ENCODE data around the gene PRM3.

The PRM3 gene

GRCh38 chr16:11258553-11259492 is 14.6 kb downstream of the PRM3 start:
- DNase-seq, result peak; percentile 44

- DNase-seq, result peak; percentile 68
Observed at GRCh38 chr16:11257131-11257938, 16.1 kb downstream of the PRM3 start.

GRCh38 chr16:11256661-11257130 is 16.7 kb downstream of the PRM3 start:
- DNase-seq, result peak; percentile 48

- peak; percentile 87 for DNase-seq
Observed at GRCh38 chr16:11255737-11256660, 17.4 kb downstream of the PRM3 start, which contains the start of gene SOCS1. TSS of gene SOCS1 (minus strand) at chr16:11256204. CDS start at chr16:11255478, 726 bp downstream.

- peak; percentile 59 for DNase-seq
Observed at GRCh38 chr16:11254913-11255736, 18.3 kb downstream of the PRM3 start.

GRCh38 chr16:11253995-11254912 is 19.2 kb downstream of the PRM3 start:
- no peak for DNase-seq

GRCh38 chr16:11253009-11253994 is 20.1 kb downstream of the PRM3 start:
- DNase-seq, result peak; percentile 53

GRCh38 chr16:11252482-11252931 is 20.9 kb downstream of the PRM3 start:
- DNase-seq, result no peak

- DNase-seq, result peak; percentile 87
Observed at GRCh38 chr16:11251525-11252481, 21.6 kb downstream of the PRM3 start.

GRCh38 chr16:11250786-11251524 is 22.5 kb downstream of the PRM3 start:
- DNase-seq, result no peak

- no peak for DNase-seq
Observed at GRCh38 chr16:11250091-11250785, 23.2 kb downstream of the PRM3 start.

GRCh38 chr16:11249233-11250061 is 24.0 kb downstream of the PRM3 start:
- DNase-seq, result no peak

- no peak for DNase-seq
Observed at GRCh38 chr16:11248133-11248532, 25.3 kb downstream of the PRM3 start.

- no peak for DNase-seq
Observed at GRCh38 chr16:11245988-11246387, 27.4 kb downstream of the PRM3 start.

GRCh38 chr16:11245222-11245737 is 28.1 kb downstream of the PRM3 start:
- no peak for DNase-seq

Measured in stimulated activated CD4-positive, alpha-beta T cell treated with anti-CD3 and anti-CD28 coated beads, Interleukin-4, amount 100 ng/mL, for 24 hours (primary cell).